Pancreas (tissue), 10 donors: Measurements from ENCODE around the gene TKT. TPM values are rescaled to one million over a fixed set of nuclear protein-coding genes. Genes with fewer than 3 reads are reported as not detected.

ENCODE experiments used
- ATAC-seq, 4 donors: fragments of 200-7000 bp; cut with Tn5 transposase; one replicate each; pipeline versions ENCODE4 v1.8.0 to v1.9.1; 2020; ENCODE audit warnings: mild to moderate bottlenecking in 4 of 4, moderate library complexity in 4 of 4
- DNase-seq, 6 donors: peaks; one replicate each; pipeline ENCODE4 v3.0.0-alpha.2; 2020
- FAIRE-seq: peaks from 2 replicates; lab custom pipeline; 2012; peaks lifted over from hg19 to GRCh38; lab: Jason Lieb, UNC
- H3K27ac ChIP-seq, 4 donors: fragments of 200-600 bp; sonication (generic); 1 replicate in 3 of 4; 2 replicates in 1 of 4; pipeline versions ENCODE4 v1.5.0 to v1.8.0; 2020
- H3K27me3 ChIP-seq, 4 donors: fragments of 200-600 bp; one replicate each; pipeline ENCODE4 v1.8.0; 2021
- H3K36me3 ChIP-seq, 3 donors: fragments of 200-600 bp; sonication (generic) in 1 of 3; one replicate each; pipeline versions ENCODE4 v1.5.0 to v1.8.0; 2020 to 2021
- H3K4me1 ChIP-seq, 3 donors: fragments of 200-600 bp; one replicate each; pipeline ENCODE4 v1.8.0; 2021
- H3K4me3 ChIP-seq, 4 donors: fragments of 200-600 bp; sonication (generic) in 2 of 4; one replicate each; pipeline versions ENCODE4 v1.5.0 to v1.8.0; 2020 to 2021
- H3K9me3 ChIP-seq, 4 donors: fragments of 200-600 bp; one replicate each; pipeline ENCODE4 v1.8.0; 2021
- WGBS, 2 donors: extraction: QIAGEN DNeasy Blood & Tissue Kit; methylation state at CpG; one replicate each; pipeline ENCODE4 v1.1.7; 2013; 5-methylcytosine and 5-hydroxymethylcytosine counted together
- intact Hi-C, 3 donors: fragments of 100-400 bp; cut with DNase I; formaldehyde crosslinking; loops; one replicate each; pipeline versions ENCODE4 v1.11.1 to v1.14.2; 2022
- polyA plus RNA-seq, 2 donors: library from polyadenylated mRNA; stranded (reverse); fragments of 200-250 nt; gene quantifications; one replicate each; pipeline ENCODE4 v1.2.3, GENCODE V29; 2013
- total RNA-seq, 6 donors: library from RNA; stranded (reverse); fragmentation: NEBNext Ultra II Directional in 4 of 6; extraction: Animal tissue kit (Norgen Biotek cat#: 25700) in 4 of 6; gene quantifications; one replicate each; pipeline versions ENCODE4 v1.2.1 to v1.2.4, GENCODE V29; 2021 to 2023
- TF ChIP-seq, protein P1 (sequence below), 4 donors: fragments of 200-600 bp; sonication (generic) in 3 of 4; IDR thresholded peaks; one replicate each; pipeline versions ENCODE4 v1.5.0 to v1.8.0; 2021; ENCODE audit warnings: antibody characterized with exemption in 4 of 4
- donor health status: healthy with polysubstance abuse.
- donor health status: DM: no; HTN: no; CAD: no; lungs with moderate emphysema.
- donor health status: DM: no; HTN: no; CAD: no.
- donor health status: control.
- donor health status: control.
- donor health status: Bipolar disorder and iron deficiency.
- donor health status: DM: yes; HTN: yes; CAD: no.
- donor health status: DM: no; HTN: no; CAD: no.
- donor health status: DM: no; HTN: no; CAD: no.
- donor health status: DM: yes; HTN: yes; CAD: no.

The TKT gene
- total and polyA plus RNA-seq, 8 donors, result 114 to 306 (median 195) TPM

DNA sequence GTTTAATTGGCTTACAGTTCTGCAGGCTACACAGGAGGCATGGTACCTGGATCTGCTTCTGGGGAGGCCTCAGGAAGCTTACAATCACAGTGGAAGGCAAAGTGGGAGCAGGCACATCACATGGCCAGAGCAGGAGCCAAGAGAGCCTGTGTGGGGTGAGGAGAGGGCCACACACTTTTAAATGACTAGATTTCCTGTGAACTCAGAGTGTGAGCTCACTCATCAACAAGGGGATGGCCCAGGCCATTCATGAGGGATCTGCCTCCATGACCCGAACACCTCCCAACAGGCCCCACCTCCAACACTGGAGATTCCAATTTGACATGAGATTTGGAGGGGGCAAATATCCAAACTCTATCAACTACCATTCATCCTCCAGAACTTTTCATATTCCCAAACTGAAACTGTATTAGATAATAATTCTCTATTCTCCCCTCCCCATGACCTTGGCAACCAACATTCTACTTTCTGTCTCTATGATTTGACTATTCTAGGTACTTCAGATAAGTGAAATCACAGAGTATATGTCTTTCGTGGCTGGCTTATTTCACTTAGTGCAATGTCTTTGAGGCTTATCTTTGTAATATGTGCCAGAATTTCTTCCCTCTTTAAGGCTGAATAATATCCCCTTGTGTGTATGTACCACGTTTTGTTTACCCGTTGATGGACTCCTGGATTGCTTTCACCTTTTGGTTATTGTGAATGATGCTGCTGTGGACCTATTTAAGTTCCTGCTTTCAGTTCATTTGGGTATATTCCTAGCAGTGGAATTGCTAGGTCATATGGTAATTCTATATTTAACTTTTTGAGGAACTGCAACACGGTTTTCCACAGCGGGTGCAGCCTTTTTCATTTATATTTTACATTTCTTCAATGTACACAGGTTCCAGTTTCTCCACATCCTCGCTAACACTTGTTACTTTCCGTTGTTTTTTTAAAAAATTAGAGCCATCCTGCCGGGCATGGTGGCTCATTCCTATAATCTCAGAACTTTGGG is 43.8 kb downstream of the TKT start:
- FAIRE-seq, result no peak
- intact Hi-C loops, result no loop called here

DNA sequence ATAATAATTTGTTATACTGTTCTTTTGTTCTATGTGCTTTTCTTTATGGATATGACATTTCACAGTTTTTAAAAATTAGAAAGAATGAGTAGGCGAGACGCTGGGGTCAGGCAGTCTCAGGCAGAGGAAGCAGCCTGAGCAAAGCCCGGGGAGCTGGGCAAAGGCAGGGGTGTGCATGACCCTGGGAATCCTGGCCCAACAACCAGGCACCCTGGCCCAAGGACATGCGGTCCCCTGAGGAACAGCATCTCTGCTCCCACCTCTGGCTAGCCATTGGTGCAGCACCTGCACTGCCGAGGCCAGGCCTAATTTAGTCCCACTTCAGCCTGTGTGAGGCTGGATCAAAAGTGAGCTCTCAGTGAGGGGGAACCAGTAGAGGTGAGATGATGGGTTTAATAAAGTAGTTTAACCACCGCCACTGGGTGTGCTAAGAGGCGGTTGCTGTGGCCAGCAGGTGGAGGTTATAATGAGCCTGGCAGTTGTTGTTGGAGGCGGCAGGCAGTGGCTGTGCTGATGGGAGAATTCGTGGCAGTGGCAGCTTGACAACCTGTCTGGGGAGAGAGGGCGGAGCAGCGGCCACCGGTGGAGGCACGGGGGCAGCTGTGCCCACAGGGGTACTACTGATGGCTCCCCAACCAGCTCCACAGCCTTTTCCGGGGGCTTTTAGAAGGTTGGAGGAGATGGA is 53.3 kb downstream of the TKT start:
- no peak overlapping the region for H3K27ac ChIP-seq
- TF ChIP-seq, protein P1, sequence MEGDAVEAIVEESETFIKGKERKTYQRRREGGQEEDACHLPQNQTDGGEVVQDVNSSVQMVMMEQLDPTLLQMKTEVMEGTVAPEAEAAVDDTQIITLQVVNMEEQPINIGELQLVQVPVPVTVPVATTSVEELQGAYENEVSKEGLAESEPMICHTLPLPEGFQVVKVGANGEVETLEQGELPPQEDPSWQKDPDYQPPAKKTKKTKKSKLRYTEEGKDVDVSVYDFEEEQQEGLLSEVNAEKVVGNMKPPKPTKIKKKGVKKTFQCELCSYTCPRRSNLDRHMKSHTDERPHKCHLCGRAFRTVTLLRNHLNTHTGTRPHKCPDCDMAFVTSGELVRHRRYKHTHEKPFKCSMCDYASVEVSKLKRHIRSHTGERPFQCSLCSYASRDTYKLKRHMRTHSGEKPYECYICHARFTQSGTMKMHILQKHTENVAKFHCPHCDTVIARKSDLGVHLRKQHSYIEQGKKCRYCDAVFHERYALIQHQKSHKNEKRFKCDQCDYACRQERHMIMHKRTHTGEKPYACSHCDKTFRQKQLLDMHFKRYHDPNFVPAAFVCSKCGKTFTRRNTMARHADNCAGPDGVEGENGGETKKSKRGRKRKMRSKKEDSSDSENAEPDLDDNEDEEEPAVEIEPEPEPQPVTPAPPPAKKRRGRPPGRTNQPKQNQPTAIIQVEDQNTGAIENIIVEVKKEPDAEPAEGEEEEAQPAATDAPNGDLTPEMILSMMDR (IDR thresholded peaks at IDR 0.05), result no peak
- H3K27me3 ChIP-seq, result no peaks in the 10 kb centered on the region
- H3K4me3 ChIP-seq, result no peak overlapping the region
- no peak for ATAC-seq
- intact Hi-C loops, result no loop called here
- H3K4me1 ChIP-seq, result no peaks in the 10 kb centered on the region
- no peaks in the 10 kb centered on the region for H3K9me3 ChIP-seq
- no peaks in the 10 kb centered on the region for H3K36me3 ChIP-seq
- no peak for DNase-seq
- WGBS, 2 donors, result 61 to 71% methylated on average over 14 of the region's 14 CpGs
- FAIRE-seq, result no peak

More for the DNA sequence above, 43.8 kb downstream of the TKT start:
- Histone ChIP-seq H3K36me3 (no peaks in the 10 kb centered on the region), H3K27me3 (no peaks in the 10 kb centered on the region), H3K4me3 (no peak overlapping the region), H3K9me3 (no peaks in the 10 kb centered on the region), H3K4me1 (no peaks in the 10 kb centered on the region), H3K27ac (no peak overlapping the region)
- 72 to 80% methylated on average over 9 of the region's 9 CpGs for WGBS, 2 donors
- DNase-seq (no peak), ATAC-seq (no peak)
- TF ChIP-seq, protein P1 (IDR thresholded peaks at IDR 0.05), result no peak

DNA sequence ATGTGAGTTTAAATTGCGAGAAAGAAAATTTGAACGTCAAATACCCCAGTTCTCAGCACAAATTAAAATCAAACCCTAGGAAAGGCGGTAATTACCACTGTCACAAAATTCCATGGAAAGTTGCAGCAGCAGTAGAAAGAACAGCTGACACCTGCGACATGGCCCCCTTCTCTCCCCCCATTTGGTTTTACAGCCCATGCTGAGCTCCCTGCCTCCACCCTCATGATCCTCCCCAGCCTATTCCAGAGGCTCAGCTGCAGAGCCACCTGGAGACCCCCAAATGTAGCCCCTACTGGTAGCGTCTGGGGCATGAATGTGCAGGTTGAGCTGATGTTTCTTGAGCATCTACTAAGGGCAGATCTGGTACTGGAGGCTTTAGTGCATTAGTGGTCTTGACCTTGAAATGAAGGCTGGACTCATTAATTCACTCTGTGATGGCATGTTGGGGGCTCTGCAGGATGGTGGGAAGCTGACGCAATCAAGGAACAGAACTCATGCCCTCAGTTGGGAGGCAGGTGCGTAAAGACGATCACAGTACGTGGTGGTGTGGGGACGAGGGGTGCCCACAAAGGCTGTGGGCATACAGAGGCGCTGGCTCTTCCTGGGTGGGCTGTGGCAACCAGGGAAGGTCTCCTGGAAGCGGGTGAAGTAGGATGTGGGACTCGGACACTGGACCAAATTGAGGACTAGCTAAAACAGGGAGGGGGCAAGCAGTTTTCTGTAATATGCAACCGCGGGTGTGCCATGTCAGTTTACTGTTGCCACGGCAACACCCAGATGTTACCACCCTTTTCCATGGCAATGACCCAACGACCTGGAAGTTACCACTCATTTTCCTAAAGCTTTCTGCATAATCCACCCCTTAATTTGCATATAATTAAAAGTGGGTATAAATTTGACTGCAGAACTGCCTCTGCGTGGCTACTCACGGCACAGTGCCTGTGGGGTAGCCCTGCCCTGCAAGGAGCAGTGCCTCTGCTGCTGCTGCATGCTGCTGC is 55.0 kb downstream of the TKT start:
- FAIRE-seq (no peak), DNase-seq (no peak), ATAC-seq (no peak)
- H3K9me3 ChIP-seq, result no peaks in the 10 kb centered on the region
- WGBS, 2 donors, result 79 to 86% methylated on average over 19 of the region's 19 CpGs
- intact Hi-C loops, result no loop called here
- no peak overlapping the region for H3K4me3 ChIP-seq
- no peaks in the 10 kb centered on the region for H3K4me1 ChIP-seq
- no peaks in the 10 kb centered on the region for H3K27me3 ChIP-seq
- TF ChIP-seq, protein P1 (IDR thresholded peaks at IDR 0.05), result no peak
- no peaks in the 10 kb centered on the region for H3K36me3 ChIP-seq
- no peak overlapping the region for H3K27ac ChIP-seq

DNA sequence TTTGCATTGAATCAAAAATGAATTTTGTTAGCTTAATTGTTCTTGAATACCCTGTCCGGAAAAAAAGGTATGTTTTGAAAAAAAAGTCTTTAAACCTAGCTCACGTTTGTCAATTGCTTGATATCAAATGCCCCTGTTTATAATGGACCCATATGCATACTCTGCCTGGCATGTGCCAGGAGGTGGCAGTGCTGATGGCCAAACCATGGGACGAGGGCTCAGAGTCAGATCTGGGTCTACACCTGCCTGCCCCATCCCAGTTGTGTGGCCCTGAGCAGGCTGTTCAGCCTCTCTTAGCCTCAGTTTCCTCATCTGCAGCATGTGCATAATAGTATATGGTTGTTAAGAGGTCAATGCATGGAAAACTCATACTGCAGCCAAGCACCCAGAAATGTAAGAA is 56.0 kb downstream of the TKT start:
- no peaks in the 10 kb centered on the region for H3K9me3 ChIP-seq
- DNase-seq (no peak), ATAC-seq (no peak), FAIRE-seq (no peak)
- no peaks in the 10 kb centered on the region for H3K27me3 ChIP-seq
- no peak overlapping the region for H3K4me3 ChIP-seq
- no peaks in the 10 kb centered on the region for H3K36me3 ChIP-seq
- TF ChIP-seq, protein P1 (IDR thresholded peaks at IDR 0.05), result no peak
- no peaks in the 10 kb centered on the region for H3K4me1 ChIP-seq
- no peak overlapping the region for H3K27ac ChIP-seq
- intact Hi-C loops, result loop anchor here in 1 of 3 donors (5.0 kb wide), 2 partner anchors 68 to 83 kb away; partner anchors contain the start of gene RFT1
- WGBS, 2 donors, result 55 to 67% methylated on average over 3 of the region's 3 CpGs
